Dendritic cell treated with granulocyte-macrophage colony-stimulating factor and Interleukin-4, amounts not matched to agents 40 ng/mL and 50 ng/mL, for 4 days (primary cell): Measurements from ENCODE around the gene DAPK2.

ENCODE experiments used
- H3K27ac Mint-ChIP-seq: one replicate; pipeline ENCODE4 v1.8.0; 2022; ENCODE audit warnings: mild to moderate bottlenecking, mixed read lengths
- H3K27me3 Mint-ChIP-seq: one replicate; pipeline ENCODE4 v1.8.0; 2022; ENCODE audit warnings: mild to moderate bottlenecking, mixed read lengths
- H3K36me3 Mint-ChIP-seq: one replicate; pipeline ENCODE4 v1.8.0; 2022; ENCODE audit warnings: low read depth, mixed read lengths
- H3K4me1 Mint-ChIP-seq: one replicate; pipeline ENCODE4 v1.8.0; 2022; ENCODE audit warnings: low read depth, mixed read lengths
- H3K4me3 Mint-ChIP-seq: one replicate; pipeline ENCODE4 v1.8.0; 2022; ENCODE audit warnings: mild to moderate bottlenecking, moderate library complexity, mixed read lengths
- H3K9me3 Mint-ChIP-seq: one replicate; pipeline ENCODE4 v1.8.0; 2022; ENCODE audit warnings: mixed read lengths
- intact Hi-C: fragments of 100-400 bp; cut with micrococcal nuclease; formaldehyde crosslinking; loops from one replicate; pipeline ENCODE4 v1.15.0; 2022

The DAPK2 gene

GRCh38 chr15:63891079-63891767 lies 155.1 kb downstream of the DAPK2 start:
- Mint-ChIP-seq H3K4me3 (no peak overlapping the region), H3K27ac (no peak overlapping the region), H3K4me1 (peaks cover 72% of the 10 kb centered on the region), H3K36me3 (no peaks in the 10 kb centered on the region), H3K27me3 (peaks cover 8% of the 10 kb centered on the region), H3K9me3 (no peaks in the 10 kb centered on the region)
- intact Hi-C loops = loop anchor here (2.0 to 10.0 kb wide), 4 partner anchors 59 to 176 kb away; partner anchors contain the start of genes DAPK2 and HERC1

DNA sequence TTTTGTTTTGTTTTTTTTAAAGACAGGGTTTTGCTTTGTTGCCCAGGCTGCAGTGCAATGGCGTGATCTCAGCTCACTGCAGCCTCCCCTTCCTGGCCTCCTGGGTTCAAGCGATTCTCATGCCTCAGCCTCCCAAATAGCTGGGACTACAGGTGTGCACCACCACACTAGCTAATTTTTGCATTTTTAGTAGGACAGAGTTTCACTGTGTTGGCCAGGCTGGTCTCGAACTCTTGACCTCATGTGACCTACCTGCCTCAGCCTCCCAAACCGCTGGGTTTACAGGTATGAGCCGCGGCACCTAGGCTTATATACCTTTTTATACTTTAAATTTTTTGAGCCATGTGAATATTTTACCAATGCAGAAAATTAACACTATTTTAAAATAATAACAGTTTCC lies 155.7 kb downstream of the DAPK2 start:
- no peaks in the 10 kb centered on the region for H3K9me3 Mint-ChIP-seq
- intact Hi-C loops = loop anchor here (2.0 to 10.0 kb wide), 4 partner anchors 58 to 177 kb away; partner anchors contain the start of genes DAPK2 and HERC1
- no peak overlapping the region for H3K27ac Mint-ChIP-seq

GRCh38 chr15:63889831-63890230 lies 156.5 kb downstream of the DAPK2 start:
- H3K4me3 Mint-ChIP-seq = no peak overlapping the region
- H3K27ac Mint-ChIP-seq = no peak overlapping the region
- no peaks in the 10 kb centered on the region for H3K9me3 Mint-ChIP-seq
- H3K27me3 Mint-ChIP-seq = no peaks in the 10 kb centered on the region
- intact Hi-C loops = loop anchor here (2.0 to 10.0 kb wide), 4 partner anchors 58 to 177 kb away; partner anchors contain the start of genes DAPK2 and HERC1
- peaks cover 58% of the 10 kb centered on the region for H3K4me1 Mint-ChIP-seq
- H3K36me3 Mint-ChIP-seq = no peaks in the 10 kb centered on the region

More for the DNA sequence above, 155.7 kb downstream of the DAPK2 start:
- Mint-ChIP-seq H3K4me3 (no peak overlapping the region), H3K4me1 (peaks cover 66% of the 10 kb centered on the region), H3K27me3 (peaks cover 4% of the 10 kb centered on the region), H3K36me3 (no peaks in the 10 kb centered on the region)

- intact Hi-C loops = no loop called here
- Mint-ChIP-seq H3K27me3 (peaks cover 3% of the 10 kb centered on the region), H3K27ac (peak overlapping the region; percentile 75), H3K36me3 (no peaks in the 10 kb centered on the region), H3K9me3 (no peaks in the 10 kb centered on the region), H3K4me3 (no peak overlapping the region), H3K4me1 (peaks cover 49% of the 10 kb centered on the region)
Measured at GRCh38 chr15:63888823-63889222, 157.5 kb downstream of the DAPK2 start.

- intact Hi-C loops = no loop called here
- H3K27ac Mint-ChIP-seq = peak overlapping the region; percentile 75
- H3K9me3 Mint-ChIP-seq = no peaks in the 10 kb centered on the region
- H3K27me3 Mint-ChIP-seq = peaks cover 3% of the 10 kb centered on the region
- peaks cover 42% of the 10 kb centered on the region for H3K4me1 Mint-ChIP-seq
- no peaks in the 10 kb centered on the region for H3K36me3 Mint-ChIP-seq
- no peak overlapping the region for H3K4me3 Mint-ChIP-seq
Measured at GRCh38 chr15:63888146-63888545, 158.1 kb downstream of the DAPK2 start.

GRCh38 chr15:63887630-63888029 lies 158.7 kb downstream of the DAPK2 start:
- peaks cover 39% of the 10 kb centered on the region for H3K4me1 Mint-ChIP-seq
- intact Hi-C loops = no loop called here
- no peaks in the 10 kb centered on the region for H3K9me3 Mint-ChIP-seq
- no peaks in the 10 kb centered on the region for H3K36me3 Mint-ChIP-seq
- peak overlapping the region; percentile 75 for H3K27ac Mint-ChIP-seq
- H3K27me3 Mint-ChIP-seq = peaks cover 3% of the 10 kb centered on the region
- H3K4me3 Mint-ChIP-seq = no peak overlapping the region

- Mint-ChIP-seq H3K4me1 (peaks cover 48% of the 10 kb centered on the region), H3K27ac (no peak overlapping the region), H3K27me3 (peaks cover 3% of the 10 kb centered on the region), H3K36me3 (no peaks in the 10 kb centered on the region), H3K4me3 (no peak overlapping the region), H3K9me3 (no peaks in the 10 kb centered on the region)
- intact Hi-C loops = no loop called here
Measured at GRCh38 chr15:63884953-63885352, 161.3 kb downstream of the DAPK2 start.

- intact Hi-C loops = no loop called here
- no peak overlapping the region for H3K4me3 Mint-ChIP-seq
- peak overlapping the region; percentile 42 for H3K27ac Mint-ChIP-seq
- peaks cover 7% of the 10 kb centered on the region for H3K27me3 Mint-ChIP-seq
- peaks cover 31% of the 10 kb centered on the region for H3K4me1 Mint-ChIP-seq
- H3K36me3 Mint-ChIP-seq = no peaks in the 10 kb centered on the region
- H3K9me3 Mint-ChIP-seq = no peaks in the 10 kb centered on the region
Measured at GRCh38 chr15:63881431-63881830, 164.9 kb downstream of the DAPK2 start.

DNA sequence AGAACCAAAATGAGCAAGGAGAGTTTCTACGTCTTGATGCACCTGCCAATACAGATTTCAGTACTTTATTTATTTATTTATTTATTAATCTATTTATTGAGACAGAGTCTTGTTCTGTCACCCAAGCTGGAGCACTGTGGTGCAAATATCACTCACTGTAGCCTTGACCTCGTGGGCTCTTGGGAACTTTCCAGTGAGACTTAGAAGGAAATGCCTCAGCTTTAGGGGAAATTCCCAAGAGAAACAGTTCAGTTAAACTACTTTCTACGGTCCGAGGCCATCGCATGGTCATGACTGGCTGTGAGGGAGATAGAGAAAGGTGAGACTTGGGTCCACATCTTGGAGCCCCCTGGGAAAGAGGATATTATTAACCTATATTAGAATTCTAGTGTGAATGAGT lies 165.5 kb downstream of the DAPK2 start:
- no peaks in the 10 kb centered on the region for H3K36me3 Mint-ChIP-seq
- intact Hi-C loops = no loop called here
- peak overlapping the region; percentile 48 for H3K4me3 Mint-ChIP-seq
- peaks cover 31% of the 10 kb centered on the region for H3K4me1 Mint-ChIP-seq
- peaks cover 7% of the 10 kb centered on the region for H3K27me3 Mint-ChIP-seq
- no peak overlapping the region for H3K27ac Mint-ChIP-seq
- H3K9me3 Mint-ChIP-seq = no peaks in the 10 kb centered on the region

DNA sequence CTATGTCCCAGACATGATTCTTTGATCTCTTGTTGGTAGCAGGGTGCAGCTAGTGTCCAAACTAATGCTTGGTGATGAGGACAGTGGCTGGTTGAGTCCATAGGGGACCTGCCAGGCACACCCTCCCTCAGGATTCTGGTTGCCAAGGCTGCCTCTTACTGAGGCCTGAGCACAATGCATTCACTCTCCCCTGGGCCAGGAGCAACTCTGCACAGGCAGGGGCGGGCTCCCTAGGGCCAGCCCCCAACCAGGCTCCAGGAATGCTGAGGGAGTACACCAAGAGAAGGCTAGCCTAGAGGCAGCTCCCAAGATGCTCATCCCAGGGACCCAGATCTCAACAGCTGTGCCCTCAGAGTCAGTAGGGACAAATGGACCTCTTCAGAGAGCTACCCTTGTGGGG lies 166.3 kb downstream of the DAPK2 start:
- Mint-ChIP-seq H3K4me3 (no peak overlapping the region), H3K9me3 (no peaks in the 10 kb centered on the region), H3K4me1 (peaks cover 31% of the 10 kb centered on the region), H3K36me3 (no peaks in the 10 kb centered on the region), H3K27me3 (peaks cover 7% of the 10 kb centered on the region), H3K27ac (peak overlapping the region; percentile 34)
- intact Hi-C loops = no loop called here

- H3K9me3 Mint-ChIP-seq = no peaks in the 10 kb centered on the region
- H3K27ac Mint-ChIP-seq = no peak overlapping the region
Measured at GRCh38 chr15:63879211-63879610, 167.1 kb downstream of the DAPK2 start.

GRCh38 chr15:63877713-63878271 lies 168.5 kb downstream of the DAPK2 start:
- Mint-ChIP-seq H3K36me3 (no peaks in the 10 kb centered on the region), H3K9me3 (peaks cover 4% of the 10 kb centered on the region), H3K27ac (no peak overlapping the region), H3K4me3 (no peak overlapping the region), H3K4me1 (peaks cover 30% of the 10 kb centered on the region), H3K27me3 (peaks cover 4% of the 10 kb centered on the region)
- intact Hi-C loops = no loop called here

More at GRCh38 chr15:63879211-63879610, 167.1 kb downstream of the DAPK2 start:
- Mint-ChIP-seq H3K36me3 (no peaks in the 10 kb centered on the region), H3K27me3 (peaks cover 4% of the 10 kb centered on the region), H3K4me1 (peaks cover 31% of the 10 kb centered on the region), H3K4me3 (no peak overlapping the region)
- intact Hi-C loops = no loop called here

DNA sequence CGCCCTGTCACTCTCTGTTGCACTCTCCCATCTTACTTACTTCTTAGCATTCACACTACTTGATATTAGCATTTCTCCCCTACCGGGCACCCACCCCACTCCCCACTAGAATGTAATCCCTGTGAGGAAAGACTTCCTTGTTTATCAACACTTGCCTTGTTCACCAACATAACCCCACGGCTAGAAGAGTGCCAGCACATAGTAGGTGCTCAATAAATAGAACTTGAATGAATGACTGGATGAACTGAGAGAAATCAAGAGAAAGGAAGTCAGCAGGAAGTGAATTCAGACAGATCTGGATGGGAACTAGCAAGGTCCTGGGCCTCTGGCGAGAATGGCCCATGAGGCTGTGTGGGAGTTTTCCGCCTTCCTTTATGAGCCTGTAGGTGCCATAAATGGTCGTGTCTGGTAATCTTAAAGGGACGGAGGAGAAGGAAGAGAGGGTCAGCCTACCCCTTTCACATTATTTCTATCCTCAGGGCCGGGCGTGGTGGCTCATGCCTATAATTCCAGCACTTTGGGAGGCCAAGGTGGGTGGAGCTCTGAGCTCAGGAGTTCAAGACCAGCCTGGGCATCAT lies 170.1 kb downstream of the DAPK2 start:
- H3K4me3 Mint-ChIP-seq = no peak overlapping the region
- peaks cover 4% of the 10 kb centered on the region for H3K27me3 Mint-ChIP-seq
- H3K27ac Mint-ChIP-seq = no peak overlapping the region
- intact Hi-C loops = no loop called here
- H3K9me3 Mint-ChIP-seq = peaks cover 8% of the 10 kb centered on the region
- H3K36me3 Mint-ChIP-seq = no peaks in the 10 kb centered on the region
- peaks cover 14% of the 10 kb centered on the region for H3K4me1 Mint-ChIP-seq

GRCh38 chr15:63874616-63875015 lies 171.7 kb downstream of the DAPK2 start:
- no peaks in the 10 kb centered on the region for H3K36me3 Mint-ChIP-seq
- intact Hi-C loops = no loop called here
- peaks cover 9% of the 10 kb centered on the region for H3K4me1 Mint-ChIP-seq
- peaks cover 8% of the 10 kb centered on the region for H3K9me3 Mint-ChIP-seq
- no peak overlapping the region for H3K27ac Mint-ChIP-seq
- H3K4me3 Mint-ChIP-seq = no peak overlapping the region
- H3K27me3 Mint-ChIP-seq = peaks cover 4% of the 10 kb centered on the region
